Myocyte (in vitro differentiated cells): ENCODE data around the gene NCDN. TPM values are rescaled to one million over a fixed set of nuclear protein-coding genes. Genes with fewer than 3 reads are reported as not detected.

Source experiments
- DNase-seq: peaks from one replicate; pipeline ENCODE4 v3.0.0-alpha.2; 2012; ENCODE audit warnings: low read depth
- total RNA-seq: library from RNA; depleted of rRNA; stranded (reverse); fragments of >200 nt; gene quantifications from 2 replicates; pipeline ENCODE4 v1.2.3, GENCODE V29; 2014

Gene NCDN
- total RNA-seq, 1 donor from 2014 or later, result 44.1 TPM

GRCh38 chr1:35554266-35555211 is 3.1 kb upstream of the NCDN start:
- no peak for DNase-seq

DNA sequence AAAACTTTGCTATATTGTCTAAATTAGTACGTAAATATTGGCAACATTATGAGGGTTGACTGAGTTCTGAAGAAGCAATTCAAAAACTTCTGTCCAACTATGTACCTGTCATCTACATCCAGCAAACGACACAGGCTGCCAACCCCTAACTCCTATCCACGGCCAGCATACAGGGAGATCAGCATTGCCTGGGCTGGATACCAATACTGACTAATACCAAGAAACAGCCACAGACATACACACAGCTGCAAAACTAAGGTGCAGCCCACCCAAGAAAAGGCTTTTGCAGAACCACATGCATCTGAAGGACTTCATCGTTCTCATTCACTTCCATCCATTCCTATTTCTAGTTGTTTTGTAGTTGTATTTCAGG is 2.4 kb upstream of the NCDN start:
- DNase-seq, result no peak

- DNase-seq, result peak; percentile 82
These were observed 1.8 kb upstream of the NCDN start for GRCh38 chr1:35555601-35556477.

- no peak for DNase-seq
These were observed 998 bp upstream of the NCDN start for GRCh38 chr1:35556484-35557117.

- peak; percentile 77 for DNase-seq
These were observed 435 bp upstream of the NCDN start, which contains the start of gene KIAA0319L for GRCh38 chr1:35557118-35557610. TSS of gene KIAA0319L (minus strand) at chr1:35557403. CDS start at chr1:35554491, 2,912 bp downstream.

DNA sequence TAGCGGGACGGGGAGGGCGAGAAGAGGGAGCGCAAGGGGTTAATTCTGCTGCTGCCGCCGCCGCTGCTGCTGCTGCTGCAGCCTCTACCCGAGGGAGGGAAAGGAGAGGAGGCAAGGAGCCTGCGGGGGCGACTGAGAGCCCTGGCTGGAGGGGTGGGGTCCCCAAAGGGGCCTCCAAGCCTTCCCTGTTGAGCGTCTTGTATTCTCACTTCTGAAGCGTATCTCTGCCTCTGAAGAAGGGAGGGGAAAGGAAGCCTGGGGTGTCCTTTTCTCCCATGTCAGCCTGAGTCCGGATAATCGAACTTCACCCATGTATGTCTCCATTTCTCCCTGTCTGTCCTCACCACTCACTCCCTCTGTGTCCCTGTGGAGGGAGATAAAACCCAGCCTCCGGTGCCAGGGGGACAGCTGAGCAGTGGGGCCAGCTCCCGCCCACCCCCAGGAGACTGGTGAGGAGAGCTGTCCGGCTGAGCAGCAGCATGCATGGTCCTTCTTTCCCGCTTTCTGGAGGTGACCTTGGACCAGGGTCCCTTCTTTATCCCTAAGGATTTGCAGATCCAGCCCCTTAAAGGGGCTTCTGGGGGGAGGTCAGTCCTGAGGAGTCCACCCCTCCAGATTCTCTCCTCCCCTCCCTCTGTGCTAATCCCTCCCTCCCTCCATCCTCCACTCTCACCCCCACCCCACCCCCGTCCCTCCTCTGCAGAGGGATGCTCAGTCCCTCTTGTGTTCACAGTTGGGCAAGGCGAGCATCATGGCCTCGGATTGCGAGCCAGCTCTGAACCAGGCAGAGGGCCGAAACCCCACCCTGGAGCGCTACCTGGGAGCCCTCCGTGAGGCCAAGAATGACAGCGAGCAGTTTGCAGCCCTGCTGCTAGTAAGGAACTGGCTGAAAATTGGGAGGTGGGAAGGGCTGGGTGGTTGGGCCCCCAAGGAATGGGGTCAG is 1.0 kb downstream of the NCDN start:
- DNase-seq, result no peak

DNA sequence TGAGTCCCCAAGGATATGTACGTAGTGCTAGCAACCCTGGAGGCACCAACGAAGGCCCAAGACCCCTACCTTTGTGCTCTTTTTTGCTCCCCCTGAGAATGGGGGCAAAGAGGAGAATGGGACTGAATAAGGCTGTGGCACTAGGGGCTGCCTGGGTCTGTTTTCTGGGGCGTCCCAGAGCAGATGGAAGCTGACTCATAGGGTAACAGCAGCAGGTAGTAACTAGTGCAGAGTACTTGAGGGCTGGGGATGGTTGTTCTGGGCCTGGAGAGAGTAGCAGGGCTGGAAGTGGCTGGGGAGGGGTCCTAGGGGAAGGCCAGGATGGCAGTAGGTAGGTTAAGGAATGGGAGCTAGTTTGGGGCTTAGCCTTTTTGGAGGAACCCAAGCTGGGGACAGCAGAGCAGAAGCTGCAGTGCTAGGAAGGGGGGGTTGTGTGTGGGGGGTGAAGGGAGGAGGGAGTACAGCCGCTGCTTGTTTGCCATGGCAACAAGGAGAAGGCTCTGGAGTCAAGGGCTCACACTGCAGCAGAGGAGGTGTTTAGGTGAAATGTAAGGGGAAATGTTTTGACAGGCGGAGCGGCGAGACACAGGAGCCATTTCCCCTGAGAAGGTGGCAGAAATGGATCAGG is 1.8 kb downstream of the NCDN start:
- DNase-seq, result no peak

DNA sequence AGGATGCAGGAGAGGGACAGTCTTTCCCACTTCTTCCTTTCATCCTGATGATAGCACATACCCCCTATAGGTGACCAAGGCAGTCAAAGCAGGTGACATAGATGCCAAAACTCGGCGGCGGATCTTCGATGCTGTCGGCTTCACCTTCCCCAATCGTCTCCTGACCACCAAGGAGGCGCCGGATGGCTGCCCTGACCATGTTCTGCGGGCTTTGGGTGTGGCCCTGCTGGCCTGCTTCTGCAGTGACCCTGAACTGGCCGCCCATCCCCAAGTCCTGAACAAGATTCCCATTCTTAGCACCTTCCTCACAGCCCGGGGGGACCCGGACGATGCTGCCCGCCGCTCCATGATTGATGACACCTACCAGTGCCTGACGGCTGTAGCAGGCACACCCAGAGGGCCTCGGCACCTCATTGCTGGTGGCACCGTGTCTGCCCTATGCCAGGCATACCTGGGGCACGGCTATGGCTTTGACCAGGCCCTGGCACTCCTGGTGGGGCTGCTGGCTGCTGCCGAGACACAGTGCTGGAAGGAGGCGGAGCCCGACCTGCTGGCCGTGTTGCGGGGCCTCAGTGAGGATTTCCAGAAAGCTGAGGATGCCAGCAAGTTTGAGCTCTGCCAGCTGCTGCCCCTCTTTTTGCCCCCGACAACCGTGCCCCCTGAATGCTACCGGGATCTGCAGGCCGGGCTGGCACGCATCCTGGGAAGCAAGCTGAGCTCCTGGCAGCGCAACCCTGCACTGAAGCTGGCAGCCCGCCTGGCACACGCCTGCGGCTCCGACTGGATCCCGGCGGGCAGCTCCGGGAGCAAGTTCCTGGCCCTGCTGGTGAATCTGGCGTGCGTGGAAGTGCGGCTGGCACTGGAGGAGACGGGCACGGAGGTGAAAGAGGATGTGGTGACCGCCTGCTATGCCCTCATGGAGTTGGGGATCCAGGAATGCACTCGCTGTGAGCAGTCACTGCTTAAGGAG is 2.9 kb downstream of the NCDN start:
- DNase-seq, result no peak

DNA sequence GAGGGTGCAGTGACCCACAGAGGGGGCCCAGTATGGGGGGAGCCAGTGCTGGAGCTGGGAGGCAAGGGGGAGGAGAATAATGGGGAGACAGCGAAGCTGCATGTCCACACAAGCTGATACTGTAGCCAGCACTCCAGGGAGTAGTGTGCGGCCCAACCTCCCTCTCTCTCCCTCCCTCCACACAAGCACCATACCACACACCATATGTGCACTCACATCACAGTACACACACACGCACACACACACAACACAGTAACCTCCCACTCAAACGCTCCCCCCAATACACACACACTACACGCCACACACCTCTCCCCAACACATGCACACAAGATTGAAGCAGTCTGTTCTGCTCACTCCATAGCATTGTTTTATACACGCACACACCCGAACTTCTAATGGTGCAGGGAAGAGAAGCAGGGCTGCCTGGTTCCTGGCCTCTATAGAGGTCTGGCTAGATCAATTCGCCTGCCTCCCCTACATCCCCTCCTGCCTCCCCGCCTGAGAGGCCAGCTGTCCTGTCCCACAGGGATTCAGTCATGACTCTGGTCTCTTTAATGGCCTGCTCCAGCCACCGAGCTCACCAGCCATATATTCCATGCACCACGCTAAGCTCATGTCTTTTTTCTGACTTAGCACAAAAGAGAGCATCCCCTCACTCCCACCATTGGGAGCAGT is 3.8 kb downstream of the NCDN start:
- no peak for DNase-seq

GRCh38 chr1:35561972-35562680 is 4.5 kb downstream of the NCDN start:
- DNase-seq, result no peak

DNA sequence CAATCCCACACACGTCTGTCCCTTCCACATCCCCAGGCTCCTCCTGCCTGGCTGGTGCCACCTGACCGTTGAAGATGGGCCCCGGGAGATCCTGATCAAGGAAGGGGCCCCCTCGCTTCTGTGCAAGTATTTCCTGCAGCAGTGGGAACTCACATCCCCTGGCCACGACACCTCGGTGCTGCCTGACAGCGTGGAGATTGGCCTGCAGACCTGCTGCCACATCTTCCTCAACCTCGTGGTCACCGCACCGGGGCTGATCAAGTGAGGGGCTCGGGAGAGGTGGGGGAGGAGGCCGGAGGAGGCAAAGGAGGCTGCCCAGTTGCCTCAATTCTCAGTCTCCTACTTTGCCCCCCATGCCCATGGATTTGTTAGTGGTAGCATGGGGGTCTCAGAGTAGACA is 5.6 kb downstream of the NCDN start:
- DNase-seq, result no peak

DNA sequence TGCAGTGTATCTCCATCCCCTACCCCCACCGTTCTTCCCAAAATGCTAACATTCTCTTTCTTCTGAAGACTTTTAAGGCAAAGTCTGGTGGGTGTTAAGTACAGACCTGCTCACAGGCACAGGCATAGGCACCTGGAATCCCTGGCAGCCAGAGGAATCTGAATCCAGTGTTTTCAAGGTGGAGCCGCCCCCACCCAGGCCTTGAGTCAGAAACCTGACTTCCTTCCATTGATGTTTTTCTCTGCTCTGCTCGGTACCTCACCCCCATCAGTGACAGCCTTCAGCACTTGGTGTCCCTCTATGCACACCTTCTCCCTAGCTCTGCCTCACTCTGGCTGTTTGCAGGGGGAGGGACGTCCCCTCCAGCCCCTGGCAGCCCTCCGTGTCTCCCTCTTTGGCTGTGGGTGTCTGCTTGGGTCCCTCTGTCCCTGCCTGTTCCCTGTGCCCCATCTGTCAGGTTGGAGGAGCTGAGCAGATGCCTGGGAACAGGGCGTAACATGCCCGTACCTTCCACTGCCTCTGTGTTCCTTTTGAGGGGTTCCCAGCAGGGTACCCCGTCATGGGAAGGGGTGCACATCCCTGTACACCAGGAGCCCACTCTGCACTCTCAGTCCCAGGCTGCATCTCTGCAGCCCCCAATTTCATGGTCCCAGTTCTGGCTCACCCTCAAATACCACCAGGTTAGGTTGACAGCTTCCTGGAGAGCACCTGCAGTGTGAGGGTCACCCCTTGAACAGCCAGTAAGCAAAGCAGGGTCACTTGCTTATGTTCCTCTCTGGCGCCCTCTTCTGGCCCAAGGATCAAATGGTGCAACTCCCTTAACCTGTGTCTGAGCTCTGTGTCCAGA is 6.7 kb downstream of the NCDN start:
- peak; percentile 83 for DNase-seq

DNA sequence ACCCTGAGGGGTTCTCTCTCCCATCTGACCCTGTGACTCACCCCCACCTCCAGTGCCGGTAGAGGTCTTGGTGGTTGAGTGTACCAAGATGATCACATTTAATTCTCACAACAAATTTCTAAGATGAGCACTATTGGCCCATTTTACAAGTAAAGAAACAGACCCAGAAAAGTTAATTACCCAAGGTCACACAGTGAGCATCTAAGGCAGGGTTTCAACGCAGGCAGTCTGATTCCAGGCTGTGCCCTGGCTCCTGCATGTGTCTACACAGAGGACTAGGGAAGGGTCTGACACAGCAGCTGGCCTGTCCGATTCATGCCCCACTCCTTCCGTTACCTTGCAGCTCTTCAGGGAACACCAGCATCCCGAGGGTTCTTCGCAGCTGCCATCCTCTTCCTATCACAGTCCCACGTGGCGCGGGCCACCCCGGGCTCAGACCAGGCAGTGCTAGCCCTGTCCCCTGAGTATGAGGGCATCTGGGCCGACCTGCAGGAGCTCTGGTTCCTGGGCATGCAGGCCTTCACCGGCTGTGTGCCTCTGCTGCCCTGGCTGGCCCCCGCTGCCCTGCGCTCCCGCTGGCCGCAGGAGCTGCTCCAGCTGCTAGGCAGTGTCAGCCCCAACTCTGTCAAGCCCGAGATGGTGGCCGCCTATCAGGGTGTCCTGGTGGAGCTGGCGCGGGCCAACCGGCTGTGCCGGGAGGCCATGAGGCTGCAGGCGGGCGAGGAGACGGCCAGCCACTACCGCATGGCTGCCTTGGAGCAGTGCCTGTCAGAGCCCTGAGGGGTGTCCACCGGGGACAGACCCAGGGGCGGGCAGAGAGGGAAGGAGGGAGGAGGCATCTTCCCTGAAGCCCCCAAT is 7.5 kb downstream of the NCDN start:
- DNase-seq, result no peak

DNA sequence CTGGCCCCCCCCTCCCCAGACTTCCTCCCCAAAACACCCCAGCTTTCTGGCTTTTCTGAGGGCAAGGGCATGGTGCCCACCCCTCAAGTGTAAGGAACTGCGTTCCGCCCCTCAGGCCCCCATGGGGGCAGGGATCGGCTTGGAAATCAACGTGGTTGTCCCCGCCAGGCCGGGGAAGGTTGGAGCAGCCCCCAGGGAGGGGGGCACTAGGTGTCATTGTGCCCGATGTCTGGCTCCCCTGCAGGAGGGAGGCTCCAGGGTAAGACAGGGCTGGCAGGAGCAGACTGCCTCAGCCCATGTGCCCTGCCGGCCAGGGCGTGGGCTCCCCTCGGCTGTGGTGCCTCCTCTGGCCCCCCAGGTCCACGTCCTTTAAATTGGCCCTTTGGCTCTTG is 8.1 kb downstream of the NCDN start:
- DNase-seq, result no peak

- DNase-seq, result no peak
These were observed 10.5 kb downstream of the NCDN start for GRCh38 chr1:35567947-35568558.
